DMS 273 (cell line): Measurements from ENCODE around the gene FYCO1.
"Not testable (repeated sequence)": the region's sequence is repeated elsewhere in the genome, so short reads cannot be mapped to it uniquely, and the experiment has no call there.

Experiments
- DNase-seq: peaks from one replicate; lab custom pipeline; 2025; ENCODE audit not compliant: unreplicated experiment; lab: John Stamatoyannopoulos, UW

The FYCO1 gene

GRCh38 chr3:45995236-45996192, at the start of gene FYCO1:
Gene FYCO1, minus strand, starts transcription at chr3:45995824. Its CDS starts 10,914 bp downstream, at chr3:45984910.
- DNase-seq, result peak; percentile 91

GRCh38 chr3:46038916-46039315, 43.3 kb upstream of the FYCO1 start:
- DNase-seq, result no peak

DNA sequence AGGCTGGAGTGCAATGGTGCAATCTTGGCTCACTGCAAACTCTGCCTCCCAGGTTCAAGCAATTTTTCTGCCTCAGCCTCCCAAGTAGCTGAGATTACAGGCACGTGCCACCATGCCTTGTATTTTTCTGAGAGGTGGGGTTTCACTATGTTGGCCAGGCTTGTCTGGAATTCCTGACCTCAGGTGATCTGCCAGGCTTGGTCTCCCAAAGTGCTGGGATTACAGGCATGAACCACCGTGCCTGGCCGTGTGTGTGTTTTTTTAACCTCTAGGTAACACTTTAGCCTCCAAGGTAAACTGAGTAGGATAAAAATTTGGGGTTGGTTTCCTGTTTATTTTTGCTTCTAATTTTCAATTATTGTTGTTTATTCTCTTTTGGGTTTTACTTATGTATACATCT, 42.4 kb upstream of the FYCO1 start:
- not testable (repeated sequence) for DNase-seq

DNA sequence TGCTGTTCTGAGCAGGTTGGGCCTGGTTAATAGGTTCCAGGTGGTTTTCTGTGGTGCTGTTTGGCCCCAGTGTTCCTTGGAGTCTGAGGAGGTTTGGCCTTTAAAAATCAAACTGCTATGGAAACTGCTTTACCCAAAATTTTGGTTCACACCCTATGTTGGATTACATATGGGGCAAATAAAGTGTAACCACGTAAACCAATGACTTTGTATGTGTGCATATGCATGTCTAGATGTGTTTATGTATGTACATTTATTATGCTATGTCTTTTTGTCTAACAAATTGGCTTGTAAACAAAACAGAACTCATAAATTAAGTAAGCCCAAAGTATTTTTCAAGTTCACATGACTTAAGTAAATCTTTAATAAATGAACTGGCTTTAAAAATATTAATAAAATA, 40.6 kb upstream of the FYCO1 start:
- no peak for DNase-seq

DNA sequence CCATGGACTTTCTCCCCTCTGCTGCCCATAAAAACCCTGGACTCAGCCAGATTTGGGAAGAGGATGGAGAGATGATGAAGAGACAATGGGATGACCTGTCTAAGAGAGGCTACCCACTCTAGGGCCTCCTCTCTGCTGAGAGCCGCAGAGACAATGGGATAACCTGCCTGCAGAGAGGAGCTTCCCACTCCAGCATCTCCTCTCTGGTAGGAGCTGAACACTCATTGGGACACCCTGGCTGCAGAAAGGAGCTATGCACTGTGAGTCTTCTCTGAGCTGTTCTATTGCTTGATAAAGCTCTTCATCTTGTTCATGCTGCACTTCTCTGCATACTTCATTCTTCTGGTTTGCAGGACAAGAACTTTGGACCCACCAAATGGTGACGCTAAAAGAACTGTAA, 36.1 kb upstream of the FYCO1 start:
- DNase-seq, result no peak

DNA sequence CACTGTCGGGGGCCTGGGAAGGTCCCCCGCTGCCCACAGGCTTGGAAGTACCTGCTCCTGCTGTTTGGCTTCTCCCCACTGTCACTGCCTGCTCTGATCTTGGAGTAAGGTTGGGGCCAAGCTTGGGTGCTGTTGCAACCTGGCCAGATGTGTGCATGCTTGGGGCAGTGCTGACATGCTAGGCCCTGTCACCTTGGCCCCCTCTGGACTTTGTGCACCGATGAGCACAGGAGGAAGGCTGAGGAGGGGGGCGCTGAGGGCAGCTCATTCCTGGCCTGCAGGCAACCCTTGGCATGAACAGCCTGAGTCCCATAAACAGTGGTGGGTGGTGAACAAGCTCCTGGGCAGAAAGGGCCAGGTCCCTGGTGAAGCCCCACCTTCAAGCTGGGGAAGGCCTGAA, 35.6 kb upstream of the FYCO1 start:
- no peak for DNase-seq

DNA sequence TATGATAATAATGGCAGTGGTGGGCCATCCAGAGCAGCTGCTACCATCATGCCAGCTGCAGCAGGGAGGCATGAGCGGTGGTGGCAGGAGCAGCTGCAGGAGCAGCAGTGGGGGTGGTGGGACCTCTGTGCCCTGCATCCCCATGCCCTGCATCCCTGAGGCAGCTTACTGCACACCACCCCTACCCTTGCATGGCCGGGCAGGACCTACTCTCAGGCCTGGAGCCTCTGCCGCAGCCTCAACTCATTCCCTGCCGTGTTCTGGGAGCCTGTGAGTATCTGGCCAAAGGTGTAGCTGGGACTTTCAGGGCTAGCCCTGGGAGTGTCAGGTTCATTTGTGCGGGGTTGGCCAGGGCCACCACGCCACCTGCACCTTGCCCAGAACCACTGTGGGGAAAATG, 35.0 kb upstream of the FYCO1 start:
- DNase-seq, result no peak

GRCh38 chr3:46029953-46030543, 34.4 kb upstream of the FYCO1 start:
- DNase-seq, result no peak

DNA sequence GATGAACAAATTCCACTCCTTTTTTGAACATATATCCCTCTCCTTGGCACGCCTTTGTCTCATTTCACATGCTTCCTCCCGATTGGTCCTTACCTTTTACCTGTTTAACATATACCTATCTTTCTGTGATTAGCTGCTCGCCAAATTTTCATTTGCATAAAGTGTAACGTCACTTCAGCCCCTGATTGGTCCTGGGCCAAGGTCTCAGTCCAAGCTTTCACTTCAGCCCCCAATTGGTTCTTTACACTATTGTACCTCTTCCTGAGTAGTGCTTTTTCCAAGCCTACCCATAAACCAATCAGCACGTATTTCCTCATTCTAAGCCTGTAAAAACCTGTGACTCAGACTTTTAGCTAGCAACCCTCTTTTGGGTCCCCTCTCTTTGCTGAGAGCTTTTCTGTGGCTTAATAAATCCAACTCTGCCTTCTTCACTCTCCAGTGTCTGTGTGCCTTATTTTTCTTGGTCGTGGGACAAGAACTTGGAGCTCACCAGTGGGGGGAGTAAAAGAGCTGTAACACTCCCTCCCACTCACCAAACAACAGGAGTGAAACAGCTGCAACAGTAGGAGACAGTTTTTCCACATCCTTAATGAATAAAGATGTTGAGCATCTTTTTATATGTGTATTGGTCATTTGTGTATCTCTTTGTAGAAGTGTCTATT, 32.2 kb upstream of the FYCO1 start:
- peak; percentile 41 for DNase-seq

GRCh38 chr3:46027021-46027705, 31.5 kb upstream of the FYCO1 start, which contains the start of gene XCR1:
Gene XCR1, minus strand, starts transcription at chr3:46027483. Its CDS starts 5,536 bp downstream, at chr3:46021947.
- no peak for DNase-seq

GRCh38 chr3:46025139-46025538, 29.5 kb upstream of the FYCO1 start:
- no peak for DNase-seq

DNA sequence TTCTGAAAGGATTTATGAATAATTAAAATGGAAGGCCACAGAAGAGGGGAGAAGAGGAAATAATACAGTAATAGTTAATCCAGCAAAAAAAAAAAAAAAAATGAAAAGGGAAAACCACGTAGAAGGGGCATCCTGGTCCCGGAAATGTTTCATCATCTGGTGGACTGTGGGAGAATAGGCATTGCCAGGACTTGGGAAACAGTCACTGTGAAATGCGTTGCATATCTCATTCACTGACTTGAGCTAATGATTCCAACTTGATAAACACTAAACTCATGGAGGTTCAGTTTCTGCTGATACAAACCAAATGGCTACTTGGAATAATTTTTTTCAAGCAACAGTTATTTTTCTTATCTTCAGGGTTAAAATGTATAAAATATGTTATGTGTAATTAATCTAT, 28.5 kb upstream of the FYCO1 start:
- no peak for DNase-seq

GRCh38 chr3:46022909-46023785, 27.5 kb upstream of the FYCO1 start:
- no peak for DNase-seq

DNA sequence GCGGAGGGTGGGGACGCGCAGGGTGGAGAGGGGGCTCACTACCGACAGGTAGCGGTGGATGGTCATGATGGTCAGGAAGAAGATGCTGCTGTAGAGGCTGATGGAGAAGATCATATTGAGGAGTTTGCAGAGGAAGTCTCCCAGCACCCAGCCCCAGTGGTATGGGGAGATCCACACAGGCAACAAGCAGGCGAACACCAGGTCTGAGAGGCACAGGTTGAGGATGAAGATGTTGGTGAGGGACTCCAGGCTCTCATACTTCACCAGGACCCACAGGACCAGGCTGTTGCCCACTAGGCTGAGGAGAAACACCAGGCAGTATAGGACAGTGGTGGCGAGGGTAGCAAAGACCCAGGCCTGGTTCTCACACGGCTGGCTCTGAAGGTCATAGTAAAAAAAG, 25.9 kb upstream of the FYCO1 start:
- no peak for DNase-seq

- DNase-seq, result no peak
Observed at GRCh38 chr3:46020766-46021510, 25.3 kb upstream of the FYCO1 start.

GRCh38 chr3:46019707-46020106, 24.1 kb upstream of the FYCO1 start:
- no peak for DNase-seq

DNA sequence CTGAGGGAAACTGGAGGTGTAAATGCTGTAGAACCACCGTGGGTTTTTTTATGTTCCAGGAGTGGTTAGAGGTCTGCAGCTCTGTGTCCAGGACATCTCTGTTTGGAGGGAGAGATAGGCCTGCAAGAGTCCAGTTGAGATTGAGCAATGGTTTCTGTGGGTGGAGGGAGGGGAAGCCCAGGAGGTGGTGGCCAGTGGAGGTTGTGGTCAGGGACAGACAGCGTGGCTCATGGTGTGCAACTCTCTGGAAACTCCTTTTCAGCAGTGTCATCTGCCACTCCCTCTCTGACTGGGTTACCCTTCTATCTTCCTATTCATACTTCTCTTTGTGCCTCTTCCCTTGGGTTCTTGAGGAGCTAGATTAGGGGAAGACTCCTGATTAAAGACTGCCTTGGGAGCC, 22.1 kb upstream of the FYCO1 start:
- DNase-seq, result no peak

- DNase-seq, result no peak
Observed at GRCh38 chr3:46013316-46014094, 17.9 kb upstream of the FYCO1 start.

DNA sequence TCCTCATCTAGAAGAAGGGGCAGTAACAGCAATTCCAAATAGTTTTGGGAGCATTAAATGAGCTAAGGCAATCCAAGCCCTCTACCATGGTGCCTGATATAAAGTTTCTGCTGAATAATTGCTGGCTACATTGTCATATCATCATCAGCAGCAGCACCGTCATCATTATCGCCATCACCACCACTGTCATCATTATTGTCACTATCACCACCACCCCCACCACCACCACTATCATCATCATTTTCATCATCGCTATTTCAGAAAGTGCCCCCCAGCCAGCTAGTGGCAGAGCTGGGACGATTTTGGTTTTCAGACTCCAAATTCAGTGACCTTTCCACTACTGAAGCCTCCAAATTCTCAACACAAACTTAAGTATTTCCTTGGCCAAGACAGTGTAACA, 16.6 kb upstream of the FYCO1 start:
- no peak for DNase-seq
